Stomach (tissue), 9 donors: ENCODE measurements around the gene DGCR2. TPM values are rescaled to one million over a fixed set of nuclear protein-coding genes. Genes with fewer than 3 reads are reported as not detected.

ENCODE experiments used
- DNase-seq, 2 donors: peaks; one replicate each; pipeline versions ENCODE4 v3.0.0 to v3.0.0-alpha.2; 2013 to 2019
- H3K27ac ChIP-seq, 5 donors: fragments of 200-600 bp in 4 of 5; sonication (generic) in 4 of 5; one replicate each; pipeline ENCODE4 v1.5.1; 2013 to 2019; ENCODE audit warnings: mild to moderate bottlenecking in 1 of 5, moderate library complexity in 1 of 5
- H3K27me3 ChIP-seq, 3 donors: fragments of 200-600 bp; sonication (generic); one replicate each; pipeline ENCODE4 v1.5.1; 2017 to 2019; ENCODE audit warnings: mixed run types in 1 of 3
- H3K36me3 ChIP-seq, 4 donors: fragments of 200-600 bp; sonication (generic); 1 replicate in 3 of 4; 2 replicates in 1 of 4; pipeline ENCODE4 v1.5.1; 2016 to 2019
- H3K4me1 ChIP-seq, 4 donors: fragments of 200-600 bp; sonication (generic); one replicate each; pipeline ENCODE4 v1.5.1; 2016 to 2019
- H3K4me3 ChIP-seq, 4 donors: fragments of 200-600 bp; sonication (generic) in 3 of 4; one replicate each; pipeline ENCODE4 v1.5.1; 2016 to 2019; ENCODE audit warnings: mild to moderate bottlenecking in 1 of 4
- H3K9me3 ChIP-seq, 4 donors: fragments of 200-600 bp; sonication (generic); one replicate each; pipeline ENCODE4 v1.5.1; 2016 to 2019
- CTCF ChIP-seq, 7 experiments: fragments of 450-650 bp in 4 of 7; fragments of 200-600 bp in 3 of 7; sonication (generic) in 3 of 7; IDR thresholded peaks; one replicate each; pipeline ENCODE4 v1.5.1; 2016 to 2019; ENCODE audit warnings: antibody characterized with exemption in 7 of 7, control low read depth in 2 of 7, mild to moderate bottlenecking in 1 of 7
- EP300 ChIP-seq: sonication (generic); formaldehyde crosslinking; IDR thresholded peaks from one replicate; pipeline ENCODE4 v1.6.1; 2017; ENCODE audit warnings: antibody characterized with exemption
- POLR2A ChIP-seq, 4 donors: fragments of 450-650 bp; IDR thresholded peaks; one replicate each; pipeline ENCODE4 v1.6.1; 2016; ENCODE audit warnings: antibody characterized with exemption in 4 of 4, control low read depth in 2 of 4, mild to moderate bottlenecking in 1 of 4, moderate library complexity in 1 of 4
- POLR2AphosphoS5 ChIP-seq, 3 donors: sonication (generic); formaldehyde crosslinking; IDR thresholded peaks; one replicate each; pipeline ENCODE4 v1.6.1; 2016; ENCODE audit warnings: antibody characterized with exemption in 3 of 3
- WGBS, 5 donors: extraction: QIAGEN DNeasy Blood & Tissue Kit in 3 of 5; methylation state at CpG; one replicate each; pipeline versions ENCODE4 v1.1.5 to v1.1.7; 2013 to 2018; 5-methylcytosine and 5-hydroxymethylcytosine counted together
- intact Hi-C: fragments of 100-400 bp; cut with DNase I; formaldehyde crosslinking; loops from one replicate; pipeline ENCODE4 v1.15.1; 2023; ENCODE audit warnings: low total_unique reads
- polyA plus RNA-seq, 3 donors: library from polyadenylated mRNA; stranded (reverse); fragments of 200-250 nt; gene quantifications; one replicate each; pipeline ENCODE4 v1.2.3, GENCODE V29; 2013
- total RNA-seq, 5 donors: library from RNA; depleted of rRNA; stranded (reverse); fragments of >200 nt; gene quantifications; one replicate each; pipeline versions ENCODE4 v1.1.0 to v1.2.3, GENCODE V29; 2014 to 2016
- donor health status: healthy with polysubstance abuse.
- donor health status: Bipolar disorder and iron deficiency.
- donor health status: healthy.

Gene DGCR2
- total and polyA plus RNA-seq, 8 donors = 5.0 to 75.3 (median 35.6) TPM

GRCh38 chr22:19094393-19094997 lies 27.7 kb downstream of the DGCR2 start:
- H3K9me3 ChIP-seq = no peaks in the 10 kb centered on the region
- peaks cover 0 to 31% (median 5%) of the 10 kb centered on the region in 4 donors for H3K4me1 ChIP-seq
- TF ChIP-seq EP300 (no peak), POLR2A (IDR thresholded peaks at IDR 0.05) (no peak), POLR2AphosphoS5 (IDR thresholded peaks at IDR 0.05) (no peak)
- H3K27ac ChIP-seq = no peak overlapping the region
- 95 to 98% (median 96%) methylated on average over 4 of the region's 4 CpGs for WGBS, 5 donors
- DNase-seq = no peak
- intact Hi-C loops = no loop called here
- H3K36me3 ChIP-seq = peaks cover 0 to 20% (median 13%) of the 10 kb centered on the region in 4 donors
- no peaks in the 10 kb centered on the region for H3K27me3 ChIP-seq
- H3K4me3 ChIP-seq = no peak overlapping the region

- no peak for DNase-seq
- H3K36me3 ChIP-seq = peaks cover 11 to 24% (median 20%) of the 10 kb centered on the region in 4 donors
- H3K4me3 ChIP-seq = no peak overlapping the region
- intact Hi-C loops = no loop called here
- no peak for TF ChIP-seq POLR2A (IDR thresholded peaks at IDR 0.05)
- peaks cover 0 to 21% (median 5%) of the 10 kb centered on the region in 4 donors for H3K4me1 ChIP-seq
- H3K9me3 ChIP-seq = no peaks in the 10 kb centered on the region
- 92 to 96% (median 95%) methylated on average over 4 of the region's 4 CpGs for WGBS, 5 donors
- H3K27ac ChIP-seq = no peak overlapping the region
- no peaks in the 10 kb centered on the region for H3K27me3 ChIP-seq
Measured at GRCh38 chr22:19092725-19093124, 29.5 kb downstream of the DGCR2 start.

- peaks cover 12 to 36% (median 34%) of the 10 kb centered on the region in 4 donors for H3K36me3 ChIP-seq
- no peak overlapping the region for H3K27ac ChIP-seq
- WGBS, 5 donors = 58 to 93% (median 92%) methylated on average over 3 of the region's 3 CpGs
- intact Hi-C loops = no loop called here
- TF ChIP-seq POLR2AphosphoS5 (IDR thresholded peaks at IDR 0.05) (no peak), POLR2A (IDR thresholded peaks at IDR 0.05) (no peak), CTCF (IDR thresholded peaks at IDR 0.05) (no peak), EP300 (no peak)
- no peaks in the 10 kb centered on the region for H3K9me3 ChIP-seq
- no peaks in the 10 kb centered on the region for H3K27me3 ChIP-seq
- DNase-seq = no peak
- no peak overlapping the region for H3K4me3 ChIP-seq
- H3K4me1 ChIP-seq = peaks cover 0 to 27% (median 1%) of the 10 kb centered on the region in 4 donors
Measured at GRCh38 chr22:19090586-19091127, 31.6 kb downstream of the DGCR2 start.

- Histone ChIP-seq H3K36me3 (peaks cover 12 to 36% (median 34%) of the 10 kb centered on the region in 4 donors), H3K4me3 (no peak overlapping the region), H3K27ac (no peak overlapping the region), H3K27me3 (no peaks in the 10 kb centered on the region), H3K4me1 (peaks cover 0 to 32% (median 4%) of the 10 kb centered on the region in 4 donors), H3K9me3 (no peaks in the 10 kb centered on the region)
- intact Hi-C loops = no loop called here
- TF ChIP-seq POLR2AphosphoS5 (IDR thresholded peaks at IDR 0.05) (no peak), CTCF (IDR thresholded peaks at IDR 0.05) (no peak)
- DNase-seq = no peak
- 88 to 96% (median 92%) methylated on average over 2 of the region's 2 CpGs for WGBS, 5 donors
Measured at GRCh38 chr22:19090183-19090582, 32.0 kb downstream of the DGCR2 start.

- no peak for DNase-seq
- intact Hi-C loops = no loop called here
Measured at GRCh38 chr22:19088866-19089595, 33.2 kb downstream of the DGCR2 start.

More at GRCh38 chr22:19088866-19089595, 33.2 kb downstream of the DGCR2 start:
- WGBS, 5 donors = 95 to 98% (median 97%) methylated on average over 14 of the region's 14 CpGs
- Histone ChIP-seq H3K27ac (no peak overlapping the region), H3K4me3 (no peak overlapping the region), H3K4me1 (peaks cover 0 to 35% (median 5%) of the 10 kb centered on the region in 4 donors), H3K36me3 (peaks cover 12 to 35% (median 31%) of the 10 kb centered on the region in 4 donors), H3K9me3 (no peaks in the 10 kb centered on the region), H3K27me3 (no peaks in the 10 kb centered on the region)
- TF ChIP-seq POLR2AphosphoS5 (IDR thresholded peaks at IDR 0.05) = no peak
- no peak for TF ChIP-seq EP300
- no peak for TF ChIP-seq POLR2A (IDR thresholded peaks at IDR 0.05)
- TF ChIP-seq CTCF (IDR thresholded peaks at IDR 0.05) = no peak
